SK-N-SH (cell line): ENCODE results near the gene ETV3. TPM values are rescaled to one million over a fixed set of nuclear protein-coding genes. Genes with fewer than 3 reads are reported as not detected.

Source experiments
- CTCF ChIA-PET: fragments of 300-600, 350-600 bp; formaldehyde crosslinking; extraction: SDS; loops from one replicate; lab custom pipeline; 2021; lab: Yijun Ruan, JAX
- POLR2A ChIA-PET: fragments of 350-600 bp; sonication (Branson Sonifier 250); formaldehyde crosslinking; extraction: SDS; loops from one replicate; lab custom pipeline; 2020; ENCODE audit warnings: antibody characterized with exemption, inconsistent platforms; lab: Yijun Ruan, JAX
- DNase-seq: peaks from one replicate; pipeline ENCODE4 v3.0.0; 2012
- H2AFZ ChIP-seq: fragments of 200-600 bp; sonication (generic); 2 replicates; pipeline ENCODE4 v1.8.1; 2016; ENCODE audit warnings: antibody characterized with exemption, mild to moderate bottlenecking, low read depth
- H3F3A ChIP-seq: fragments of 200-600 bp; sonication (generic); replicated peaks from 2 replicates; pipeline ENCODE3; 2016; ENCODE audit warnings: antibody characterized with exemption, mild to moderate bottlenecking; ENCODE audit not compliant: insufficient read depth
- H3K27ac ChIP-seq, 2 experiments: fragments of 200-500 bp in 1 of 2; fragments of 200-600 bp in 1 of 2; sonication (Bioruptor generic) in 1 of 2; sonication (generic), shearing (Covaris generic) in 1 of 2; 2 replicates each; pipeline versions ENCODE4 v1.5.1 to v1.6.1; 2014 to 2016; ENCODE audit warnings: low read depth in 2 of 2, inconsistent platforms in 1 of 2, low read length in 1 of 2, mild to moderate bottlenecking in 1 of 2, mixed read lengths in 1 of 2
- H3K27me3 ChIP-seq: fragments of 200-600 bp; sonication (generic), shearing (Covaris generic); 2 replicates; pipeline ENCODE4 v1.6.1; 2016; ENCODE audit warnings: mixed run types; ENCODE audit not compliant: insufficient read depth
- H3K36me3 ChIP-seq, 2 experiments: fragments of 200-500 bp in 1 of 2; fragments of 200-600 bp in 1 of 2; sonication (Bioruptor generic) in 1 of 2; sonication (generic) in 1 of 2; replicated peaks in 1 of 2; 2 replicates each; pipeline versions ENCODE3 to v1.5.1; 2014 to 2016; ENCODE audit warnings: low read length in 1 of 2, mild to moderate bottlenecking in 1 of 2; ENCODE audit not compliant: insufficient read depth in 2 of 2, control insufficient read depth in 1 of 2
- H3K4me1 ChIP-seq, 2 experiments: fragments of 200-500 bp in 1 of 2; fragments of 200-600 bp in 1 of 2; sonication (Bioruptor generic) in 1 of 2; sonication (generic), shearing (Covaris generic) in 1 of 2; 2 replicates each; pipeline versions ENCODE4 v1.5.1 to v1.6.1; 2014 to 2016; ENCODE audit warnings: low read depth in 1 of 2, low read length in 1 of 2, mixed run types in 1 of 2; ENCODE audit not compliant: insufficient read depth in 2 of 2, control insufficient read depth in 1 of 2
- H3K4me2 ChIP-seq: fragments of 200-600 bp; sonication (generic), shearing (Covaris generic); 2 replicates; pipeline ENCODE4 v1.6.1; 2017; ENCODE audit warnings: mixed run types
- H3K4me3 ChIP-seq, 2 experiments: fragments of 200-500 bp in 1 of 2; fragments of 200-600 bp in 1 of 2; sonication (Bioruptor generic) in 1 of 2; sonication (generic), shearing (Covaris generic) in 1 of 2; 2 replicates each; pipeline versions ENCODE4 v1.5.1 to v1.8.1; 2014 to 2016; ENCODE audit warnings: low read depth in 2 of 2, inconsistent platforms in 1 of 2, low read length in 1 of 2, mild to moderate bottlenecking in 1 of 2, mixed read lengths in 1 of 2, moderate library complexity in 1 of 2
- H3K79me2 ChIP-seq: fragments of 200-600 bp; sonication (generic); 2 replicates; pipeline ENCODE4 v1.8.1; 2017; ENCODE audit warnings: mild to moderate bottlenecking; ENCODE audit not compliant: insufficient read depth
- H3K9ac ChIP-seq: fragments of 200-600 bp; sonication (generic); 2 replicates; pipeline ENCODE4 v1.6.1; 2017; ENCODE audit warnings: mixed run types
- H3K9me2 ChIP-seq: fragments of 200-600 bp; sonication (generic); 2 replicates; pipeline ENCODE4 v1.6.1; 2017; ENCODE audit warnings: mixed run types
- H3K9me3 ChIP-seq: fragments of 200-600 bp; sonication (generic); 2 replicates; pipeline ENCODE4 v1.6.1; 2017; ENCODE audit warnings: mixed run types, mild to moderate bottlenecking, moderate library complexity
- H4K20me1 ChIP-seq: fragments of 200-600 bp; sonication (generic); 2 replicates; pipeline ENCODE4 v1.6.1; 2017; ENCODE audit warnings: mild to moderate bottlenecking, mixed run types; ENCODE audit not compliant: insufficient read depth
- EZH2phosphoT487 ChIP-seq: fragments of 200-600 bp; sonication (generic); IDR thresholded peaks from 2 replicates; pipeline ENCODE4 v1.6.1; 2017; ENCODE audit warnings: low read depth, mixed run types, mild to moderate bottlenecking, antibody characterized with exemption, moderate library complexity, borderline replicate concordance
- FOSL2 ChIP-seq: IDR thresholded peaks from 2 replicates; pipeline ENCODE4 v1.4.0; 2012; ENCODE audit warnings: low read depth, mild to moderate bottlenecking, moderate library complexity, borderline replicate concordance
- FOXJ3 ChIP-seq: sonication (generic); formaldehyde crosslinking; IDR thresholded peaks from 2 replicates; pipeline ENCODE4 v1.5.1; 2020; ENCODE audit warnings: mild to moderate bottlenecking, missing genetic modification reagents
- FOXM1 ChIP-seq: IDR thresholded peaks from 2 replicates; pipeline ENCODE4 v1.4.0; 2012; ENCODE audit warnings: low read depth, mild to moderate bottlenecking
- GABPA ChIP-seq: IDR thresholded peaks from 2 replicates; pipeline ENCODE4 v1.4.0; 2012; ENCODE audit warnings: low read depth, mild to moderate bottlenecking
- GATA2 ChIP-seq: sonication (generic); formaldehyde crosslinking; IDR thresholded peaks from 2 replicates; pipeline ENCODE4 v1.5.0; 2020; ENCODE audit warnings: mild to moderate bottlenecking, missing genetic modification reagents
- JUND ChIP-seq: IDR thresholded peaks from 2 replicates; pipeline ENCODE4 v1.4.0; 2012
- MEF2A ChIP-seq: IDR thresholded peaks from 2 replicates; pipeline ENCODE4 v1.4.0; 2012; ENCODE audit warnings: low read depth, borderline replicate concordance
- POLR2AphosphoS5 ChIP-seq: IDR thresholded peaks from 2 replicates; pipeline ENCODE4 v1.6.1; 2012; ENCODE audit warnings: low read depth, low read length
- SIN3A ChIP-seq: IDR thresholded peaks from 2 replicates; pipeline ENCODE4 v1.6.1; 2012; ENCODE audit warnings: low read depth, mild to moderate bottlenecking, low read length, moderate library complexity, borderline replicate concordance
- SMC3 ChIP-seq: IDR thresholded peaks from 2 replicates; pipeline ENCODE4 v1.6.1; 2012; ENCODE audit warnings: low read depth, low read length, improper control_type of control experiment
- TAF1 ChIP-seq: IDR thresholded peaks from 2 replicates; pipeline ENCODE4 v1.6.1; 2012; ENCODE audit warnings: low read depth, mild to moderate bottlenecking, low read length, moderate library complexity, borderline replicate concordance
- TCF12 ChIP-seq: IDR thresholded peaks from 2 replicates; pipeline ENCODE4 v1.4.0; 2012
- TEAD4 ChIP-seq: IDR thresholded peaks from 2 replicates; pipeline ENCODE4 v1.4.0; 2012; ENCODE audit warnings: mild to moderate bottlenecking, borderline replicate concordance; ENCODE audit not compliant: insufficient read depth
- YY1 ChIP-seq: IDR thresholded peaks from 2 replicates; pipeline ENCODE4 v1.4.0; 2012; ENCODE audit warnings: low read depth, mild to moderate bottlenecking
- WGBS: methylation state at CpG from one replicate; pipeline ENCODE4 v1.1.6; 2017; ENCODE audit warnings: low lambda C conversion rate; 5-methylcytosine and 5-hydroxymethylcytosine counted together
- polyA plus RNA-seq, 3 experiments: library from polyadenylated mRNA; depleted of rRNA; stranded (reverse); fragments of >200 nt; gene quantifications; 2 replicates each; pipeline ENCODE4 v1.2.3, GENCODE V29; 2012
- TF ChIP-seq, protein P1 (sequence below): IDR thresholded peaks from 2 replicates; pipeline ENCODE4 v1.4.0; 2012; ENCODE audit warnings: low read depth
- TF ChIP-seq, protein P2 (sequence below): fragments of 200-600 bp; sonication (generic); IDR thresholded peaks from 2 replicates; pipeline ENCODE4 v1.6.1; 2017; ENCODE audit warnings: antibody characterized with exemption, mild to moderate bottlenecking, moderate library complexity
- TF ChIP-seq, protein P3 (sequence below): IDR thresholded peaks from 2 replicates; pipeline ENCODE4 v1.4.0; 2012; ENCODE audit warnings: low read depth, borderline replicate concordance
- TF ChIP-seq, protein P4 (sequence below): IDR thresholded peaks from 2 replicates; pipeline ENCODE4; 2012
- TF ChIP-seq, protein P5 (sequence below): fragments of 150-350 bp; IDR thresholded peaks from 2 replicates; pipeline ENCODE4 v1.6.1; 2017; ENCODE audit warnings: antibody characterized with exemption, low read length, low read depth, borderline replicate concordance

ETV3 gene
- polyA plus RNA-seq, 1 of the 3 experiments (the other 2 are of a cell fraction), result 5.4 TPM

DNA sequence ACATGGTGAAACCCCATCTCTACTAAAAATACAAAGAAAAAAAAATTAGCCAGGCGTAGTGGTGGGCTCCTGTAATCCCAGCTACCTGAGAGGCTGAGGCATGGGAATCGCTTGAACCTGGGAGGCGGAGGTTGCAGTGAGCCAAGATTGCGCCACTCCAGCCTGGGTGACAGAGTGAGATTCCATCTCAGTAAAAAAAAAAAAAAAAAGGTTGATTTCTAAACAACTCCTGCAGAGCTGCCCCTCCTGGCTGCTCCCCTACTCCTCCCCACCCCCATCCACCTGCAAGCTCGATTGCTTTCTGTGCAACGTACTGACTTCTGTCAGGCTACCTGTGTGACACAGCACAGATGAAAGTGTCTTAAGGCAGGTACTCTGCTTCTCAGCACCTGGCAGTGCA, 51.9 kb downstream of the ETV3 start:
- TF ChIP-seq POLR2AphosphoS5 (no peak), JUND (no peak), EZH2phosphoT487 (no peak), GABPA (no peak), FOXM1 (no peak), GATA2 (CRISPR knock-in tag) (no peak), YY1 (no peak), SIN3A (no peak)
- TF ChIP-seq, protein P1, sequence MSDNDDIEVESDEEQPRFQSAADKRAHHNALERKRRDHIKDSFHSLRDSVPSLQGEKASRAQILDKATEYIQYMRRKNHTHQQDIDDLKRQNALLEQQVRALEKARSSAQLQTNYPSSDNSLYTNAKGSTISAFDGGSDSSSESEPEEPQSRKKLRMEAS, result no peak
- TF ChIP-seq, protein P2, sequence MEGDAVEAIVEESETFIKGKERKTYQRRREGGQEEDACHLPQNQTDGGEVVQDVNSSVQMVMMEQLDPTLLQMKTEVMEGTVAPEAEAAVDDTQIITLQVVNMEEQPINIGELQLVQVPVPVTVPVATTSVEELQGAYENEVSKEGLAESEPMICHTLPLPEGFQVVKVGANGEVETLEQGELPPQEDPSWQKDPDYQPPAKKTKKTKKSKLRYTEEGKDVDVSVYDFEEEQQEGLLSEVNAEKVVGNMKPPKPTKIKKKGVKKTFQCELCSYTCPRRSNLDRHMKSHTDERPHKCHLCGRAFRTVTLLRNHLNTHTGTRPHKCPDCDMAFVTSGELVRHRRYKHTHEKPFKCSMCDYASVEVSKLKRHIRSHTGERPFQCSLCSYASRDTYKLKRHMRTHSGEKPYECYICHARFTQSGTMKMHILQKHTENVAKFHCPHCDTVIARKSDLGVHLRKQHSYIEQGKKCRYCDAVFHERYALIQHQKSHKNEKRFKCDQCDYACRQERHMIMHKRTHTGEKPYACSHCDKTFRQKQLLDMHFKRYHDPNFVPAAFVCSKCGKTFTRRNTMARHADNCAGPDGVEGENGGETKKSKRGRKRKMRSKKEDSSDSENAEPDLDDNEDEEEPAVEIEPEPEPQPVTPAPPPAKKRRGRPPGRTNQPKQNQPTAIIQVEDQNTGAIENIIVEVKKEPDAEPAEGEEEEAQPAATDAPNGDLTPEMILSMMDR, result no peak
- no peak for DNase-seq
- Histone ChIP-seq H3K9ac (no peak overlapping the region), H3K27ac (no peak overlapping the region), H3K9me2 (no peaks in the 10 kb centered on the region), H3K9me3 (no peaks in the 10 kb centered on the region), H3K4me2 (no peak overlapping the region), H3K36me3 (no peaks in the 10 kb centered on the region), H3K27me3 (no peaks in the 10 kb centered on the region), H4K20me1 (no peaks in the 10 kb centered on the region), H2AFZ (no peak overlapping the region), H3F3A (no peaks in the 10 kb centered on the region), H3K4me1 (peaks cover 6 to 7% of the 10 kb centered on the region in 2 experiments; a peak in 2 of 4 replicates), H3K4me3 (no peak overlapping the region), H3K79me2 (no peaks in the 10 kb centered on the region)
- 76% methylated on average over 6 of the region's 6 CpGs for WGBS
- POLR2A ChIA-PET, result no interaction called here
- CTCF ChIA-PET, result interaction anchor here (1.0 to 13.6 kb wide), 3 partner anchors 9 to 78 kb away, joined by 3 to 586 read pairs (median 5); no protein-coding TSS in a partner anchor

DNA sequence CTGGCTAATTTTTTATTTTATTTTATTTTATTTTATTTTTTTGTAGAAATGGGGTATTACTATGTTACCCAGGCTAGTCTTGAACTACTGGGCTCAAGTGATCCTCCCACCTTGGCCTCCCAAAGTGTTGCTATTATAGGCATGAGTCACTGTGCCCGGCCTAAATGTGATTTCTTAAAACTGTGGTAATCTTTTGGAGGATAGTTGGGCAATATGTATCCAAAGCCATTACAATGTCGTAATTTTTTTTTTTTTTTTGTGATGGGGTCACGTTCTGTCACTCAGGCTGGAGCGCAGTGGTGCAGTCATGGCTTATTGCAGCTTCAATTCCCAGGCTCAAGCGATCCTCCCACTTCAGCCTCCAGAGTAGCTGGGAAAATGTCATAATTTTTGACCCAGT, 52.8 kb downstream of the ETV3 start:
- no peaks in the 10 kb centered on the region for H3F3A ChIP-seq
- H3K79me2 ChIP-seq, result no peaks in the 10 kb centered on the region
- peaks cover 2 to 3% of the 10 kb centered on the region in 2 experiments; a peak in 2 of 4 replicates for H3K4me1 ChIP-seq
- no peak overlapping the region for H3K4me2 ChIP-seq
- H3K36me3 ChIP-seq, result no peaks in the 10 kb centered on the region
- TF ChIP-seq, protein P3, sequence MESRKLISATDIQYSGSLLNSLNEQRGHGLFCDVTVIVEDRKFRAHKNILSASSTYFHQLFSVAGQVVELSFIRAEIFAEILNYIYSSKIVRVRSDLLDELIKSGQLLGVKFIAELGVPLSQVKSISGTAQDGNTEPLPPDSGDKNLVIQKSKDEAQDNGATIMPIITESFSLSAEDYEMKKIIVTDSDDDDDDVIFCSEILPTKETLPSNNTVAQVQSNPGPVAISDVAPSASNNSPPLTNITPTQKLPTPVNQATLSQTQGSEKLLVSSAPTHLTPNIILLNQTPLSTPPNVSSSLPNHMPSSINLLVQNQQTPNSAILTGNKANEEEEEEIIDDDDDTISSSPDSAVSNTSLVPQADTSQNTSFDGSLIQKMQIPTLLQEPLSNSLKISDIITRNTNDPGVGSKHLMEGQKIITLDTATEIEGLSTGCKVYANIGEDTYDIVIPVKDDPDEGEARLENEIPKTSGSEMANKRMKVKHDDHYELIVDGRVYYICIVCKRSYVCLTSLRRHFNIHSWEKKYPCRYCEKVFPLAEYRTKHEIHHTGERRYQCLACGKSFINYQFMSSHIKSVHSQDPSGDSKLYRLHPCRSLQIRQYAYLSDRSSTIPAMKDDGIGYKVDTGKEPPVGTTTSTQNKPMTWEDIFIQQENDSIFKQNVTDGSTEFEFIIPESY, result no peak
- TF ChIP-seq, protein P4, sequence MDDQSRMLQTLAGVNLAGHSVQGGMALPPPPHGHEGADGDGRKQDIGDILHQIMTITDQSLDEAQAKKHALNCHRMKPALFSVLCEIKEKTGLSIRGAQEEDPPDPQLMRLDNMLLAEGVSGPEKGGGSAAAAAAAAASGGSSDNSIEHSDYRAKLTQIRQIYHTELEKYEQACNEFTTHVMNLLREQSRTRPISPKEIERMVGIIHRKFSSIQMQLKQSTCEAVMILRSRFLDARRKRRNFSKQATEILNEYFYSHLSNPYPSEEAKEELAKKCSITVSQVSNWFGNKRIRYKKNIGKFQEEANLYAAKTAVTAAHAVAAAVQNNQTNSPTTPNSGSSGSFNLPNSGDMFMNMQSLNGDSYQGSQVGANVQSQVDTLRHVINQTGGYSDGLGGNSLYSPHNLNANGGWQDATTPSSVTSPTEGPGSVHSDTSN, result no peak
- TF ChIP-seq TAF1 (no peak), JUND (no peak), TCF12 (no peak), FOXJ3 (CRISPR knock-in tag) (no peak), MEF2A (no peak), GATA2 (CRISPR knock-in tag) (no peak), EZH2phosphoT487 (no peak), TEAD4 (no peak), FOSL2 (no peak), GABPA (no peak), SMC3 (no peak)
- TF ChIP-seq, protein P5, sequence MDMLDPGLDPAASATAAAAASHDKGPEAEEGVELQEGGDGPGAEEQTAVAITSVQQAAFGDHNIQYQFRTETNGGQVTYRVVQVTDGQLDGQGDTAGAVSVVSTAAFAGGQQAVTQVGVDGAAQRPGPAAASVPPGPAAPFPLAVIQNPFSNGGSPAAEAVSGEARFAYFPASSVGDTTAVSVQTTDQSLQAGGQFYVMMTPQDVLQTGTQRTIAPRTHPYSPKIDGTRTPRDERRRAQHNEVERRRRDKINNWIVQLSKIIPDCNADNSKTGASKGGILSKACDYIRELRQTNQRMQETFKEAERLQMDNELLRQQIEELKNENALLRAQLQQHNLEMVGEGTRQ, result no peak
- TF ChIP-seq, protein P2, result no peak
- CTCF ChIA-PET, result interaction anchor here (1.0 to 13.6 kb wide), 4 partner anchors 8 to 79 kb away, joined by 3 to 586 read pairs (median 4); no protein-coding TSS in a partner anchor
- no peak overlapping the region for H3K4me3 ChIP-seq
- no peak for DNase-seq
- H4K20me1 ChIP-seq, result no peaks in the 10 kb centered on the region
- no peaks in the 10 kb centered on the region for H3K27me3 ChIP-seq
- no peak overlapping the region for H2AFZ ChIP-seq
- POLR2A ChIA-PET, result no interaction called here
- H3K27ac ChIP-seq, result no peak overlapping the region
- H3K9ac ChIP-seq, result no peak overlapping the region
- H3K9me2 ChIP-seq, result no peaks in the 10 kb centered on the region
- H3K9me3 ChIP-seq, result no peaks in the 10 kb centered on the region
- WGBS, result 72% methylated on average over 5 of the region's 5 CpGs
